ENCODE measurements around the gene STAM. TPM values are rescaled to one million over a fixed set of nuclear protein-coding genes. Genes with fewer than 3 reads are reported as not detected.

Gene STAM
- total and polyA plus RNA-seq, 9 of the 15 experiments (the other 6 are each of a cell fraction or from before 2014, with no cell fraction given) = 13.8 to 33.5 (median 26.4) TPM

GRCh38 chr10:17682236-17682946 lies 38.4 kb downstream of the STAM start:
- TF ChIP-seq POLR2G (IDR thresholded peaks at IDR 0.05; ENCODE audit: low read depth, low read length) (no peak), NFIC (IDR thresholded peaks at IDR 0.05) (peak; percentile 32; the same call in 1 of the 2 replicates)
- Histone ChIP-seq H3K27ac (ENCODE audit: extremely low read depth, low read depth, low read length) (no peak overlapping the region), H3K9ac (ENCODE audit: insufficient read depth in 1 of 2, low read depth in 2 of 2, low read length in 2 of 2) (no peak overlapping the region), H4K20me1 (replicated peaks; ENCODE audit: control insufficient read depth, insufficient read depth, low read length) (no peaks in the 10 kb centered on the region; the same call in 1 of the 2 replicates), H3K9me3 (replicated peaks; ENCODE audit: control insufficient read depth, insufficient read depth, low read depth, low read length) (no peaks in the 10 kb centered on the region), H3K36me3 (ENCODE audit: control insufficient read depth, insufficient read depth, low read length) (peaks cover 15% of the 10 kb centered on the region), H3K4me1 (replicated peaks in 1 of 2; ENCODE audit: control insufficient read depth in 2 of 2, insufficient read depth in 2 of 2, low read length in 2 of 2) (peaks cover 0 to 16% of the 10 kb centered on the region in 2 experiments; a peak in 4 of 5 replicates), H3K9me1 (ENCODE audit: control insufficient read depth, insufficient read depth, low read length) (no peaks in the 10 kb centered on the region), H3K4me2 (ENCODE audit: insufficient read depth, low read length) (no peak overlapping the region), H3K4me3 (no peak overlapping the region), H2AFZ (ENCODE audit: low read depth, low read length) (no peak overlapping the region), H3K79me2 (ENCODE audit: control insufficient read depth, insufficient read depth, low read length) (peaks cover 85% of the 10 kb centered on the region), H3K27me3 (ENCODE audit: control insufficient read depth in 2 of 2, insufficient read depth in 2 of 2, low read length in 2 of 2) (no peaks in the 10 kb centered on the region)
- intact Hi-C loops (cut with micrococcal nuclease) = no loop called here
- ChIA-PET CTCF (ENCODE audit: low intra/inter-chr PET ratio) (no interaction called here), POLR2A (no interaction called here)
- in situ Hi-C loops (cut with MboI) = no loop called here
- 42% methylated on average over 2 of the region's 2 CpGs for WGBS (ENCODE audit: insufficient coverage, low coverage, missing lambda C conversion rate)
- ATAC-seq (no peak), DNase-seq (ENCODE audit: extremely low read depth in 1 of 4, low spot score in 3 of 4) (no peak), FAIRE-seq (no peak)
- BruUV-seq (replicated peaks) = no TSS peak

DNA sequence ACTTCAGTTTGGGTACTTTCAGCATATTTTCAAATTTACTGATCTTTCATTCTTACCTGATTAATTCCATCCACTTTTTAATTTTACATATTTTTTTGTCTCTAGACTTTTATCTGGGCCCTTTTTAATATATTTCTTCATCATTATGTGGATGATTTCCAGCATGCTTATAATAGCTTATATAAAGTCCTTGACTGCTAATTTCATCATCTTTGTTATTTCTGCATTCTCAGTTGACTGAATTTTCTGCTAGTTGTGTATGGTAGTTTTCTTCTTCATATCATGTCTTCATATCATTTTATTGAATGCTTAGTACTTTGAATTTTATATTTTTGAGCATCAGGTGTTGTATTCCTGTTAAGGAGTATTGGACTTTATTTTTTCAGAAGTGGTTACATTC lies 39.6 kb downstream of the STAM start:
- ChIA-PET CTCF (ENCODE audit: low intra/inter-chr PET ratio) (no interaction called here), POLR2A (interaction anchor here (0.8 to 1.0 kb wide), 2 partner anchors 10 to 16 kb away, joined by 4 to 5 read pairs; no protein-coding TSS in a partner anchor)
- Histone ChIP-seq H3K9ac (ENCODE audit: insufficient read depth in 1 of 2, low read depth in 2 of 2, low read length in 2 of 2) (peak overlapping the region in 1 of 2 experiments; percentile 36; a peak in 1 of 4 replicates), H3K36me3 (ENCODE audit: control insufficient read depth, insufficient read depth, low read length) (peaks cover 25% of the 10 kb centered on the region), H3K4me3 (no peak overlapping the region), H2AFZ (ENCODE audit: low read depth, low read length) (no peak overlapping the region), H3K9me1 (ENCODE audit: control insufficient read depth, insufficient read depth, low read length) (no peaks in the 10 kb centered on the region), H3K4me1 (replicated peaks in 1 of 2; ENCODE audit: control insufficient read depth in 2 of 2, insufficient read depth in 2 of 2, low read length in 2 of 2) (peaks cover 0 to 16% of the 10 kb centered on the region in 2 experiments; a peak in 4 of 5 replicates), H4K20me1 (replicated peaks; ENCODE audit: control insufficient read depth, insufficient read depth, low read length) (no peaks in the 10 kb centered on the region; the same call in 1 of the 2 replicates), H3K27ac (ENCODE audit: extremely low read depth, low read depth, low read length) (peak overlapping the region; percentile 33; the same call in 1 of the 3 replicates), H3K4me2 (ENCODE audit: insufficient read depth, low read length) (peak overlapping the region; percentile 43; the same call in 1 of the 2 replicates), H3K27me3 (ENCODE audit: control insufficient read depth in 2 of 2, insufficient read depth in 2 of 2, low read length in 2 of 2) (no peaks in the 10 kb centered on the region), H3K9me3 (replicated peaks; ENCODE audit: control insufficient read depth, insufficient read depth, low read depth, low read length) (no peaks in the 10 kb centered on the region), H3K79me2 (ENCODE audit: control insufficient read depth, insufficient read depth, low read length) (peaks cover 78% of the 10 kb centered on the region)
- TF ChIP-seq CHD2 (IDR thresholded peaks at IDR 0.05; ENCODE audit: low read depth, low read length) (no peak), CEBPG (CRISPR knock-in tag; IDR thresholded peaks at IDR 0.05) (no peak), CEBPG (tag; conservative IDR thresholded peaks at IDR 0.05 in 1 of 2, IDR thresholded peaks at IDR 0.05 in 1 of 2) (peak in 1 of 2 experiments; percentile 45; a peak in 1 of 4 replicates), TAF9B (IDR thresholded peaks at IDR 0.05; ENCODE audit: partially characterized antibody) (no peak)
- TF ChIP-seq, protein P1, sequence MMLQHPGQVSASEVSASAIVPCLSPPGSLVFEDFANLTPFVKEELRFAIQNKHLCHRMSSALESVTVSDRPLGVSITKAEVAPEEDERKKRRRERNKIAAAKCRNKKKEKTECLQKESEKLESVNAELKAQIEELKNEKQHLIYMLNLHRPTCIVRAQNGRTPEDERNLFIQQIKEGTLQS (IDR thresholded peaks at IDR 0.05) = peak; percentile 49; the same call in 1 of the 2 replicates
- TF ChIP-seq, protein P1 (CRISPR knock-in tag; conservative IDR thresholded peaks at IDR 0.05) = no peak
- TF ChIP-seq, protein P2, sequence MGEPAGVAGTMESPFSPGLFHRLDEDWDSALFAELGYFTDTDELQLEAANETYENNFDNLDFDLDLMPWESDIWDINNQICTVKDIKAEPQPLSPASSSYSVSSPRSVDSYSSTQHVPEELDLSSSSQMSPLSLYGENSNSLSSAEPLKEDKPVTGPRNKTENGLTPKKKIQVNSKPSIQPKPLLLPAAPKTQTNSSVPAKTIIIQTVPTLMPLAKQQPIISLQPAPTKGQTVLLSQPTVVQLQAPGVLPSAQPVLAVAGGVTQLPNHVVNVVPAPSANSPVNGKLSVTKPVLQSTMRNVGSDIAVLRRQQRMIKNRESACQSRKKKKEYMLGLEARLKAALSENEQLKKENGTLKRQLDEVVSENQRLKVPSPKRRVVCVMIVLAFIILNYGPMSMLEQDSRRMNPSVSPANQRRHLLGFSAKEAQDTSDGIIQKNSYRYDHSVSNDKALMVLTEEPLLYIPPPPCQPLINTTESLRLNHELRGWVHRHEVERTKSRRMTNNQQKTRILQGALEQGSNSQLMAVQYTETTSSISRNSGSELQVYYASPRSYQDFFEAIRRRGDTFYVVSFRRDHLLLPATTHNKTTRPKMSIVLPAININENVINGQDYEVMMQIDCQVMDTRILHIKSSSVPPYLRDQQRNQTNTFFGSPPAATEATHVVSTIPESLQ (CRISPR knock-in tag; IDR thresholded peaks at IDR 0.05) = no peak
- FAIRE-seq = no peak
- no TSS peak for BruUV-seq (replicated peaks)
- intact Hi-C loops (cut with micrococcal nuclease) (no loop called here), in situ Hi-C loops (cut with MboI) (no loop called here)
- no peak; the same call in 2 of the 3 replicates for ATAC-seq
- no peak for DNase-seq (ENCODE audit: extremely low read depth in 1 of 4, low spot score in 3 of 4)
